GM12865 (cell line): Measurements from ENCODE around the gene ACER2.

Experiments
- DNase-seq: peaks from one replicate; pipeline ENCODE4 v3.0.0; 2010; ENCODE audit warnings: low read depth
- H3K4me3 ChIP-seq: 2 replicates; pipeline ENCODE4 v1.5.1; 2011; ENCODE audit warnings: mild to moderate bottlenecking, low read depth, low read length, control low read depth
- TF ChIP-seq, protein P1 (sequence below): IDR thresholded peaks from 2 replicates; pipeline ENCODE4 v1.5.1; 2011; ENCODE audit warnings: low read length, control low read depth, low read depth, inconsistent platforms; ENCODE audit not compliant: insufficient read depth; ENCODE audit errors: missing control alignments

The ACER2 gene

DNA sequence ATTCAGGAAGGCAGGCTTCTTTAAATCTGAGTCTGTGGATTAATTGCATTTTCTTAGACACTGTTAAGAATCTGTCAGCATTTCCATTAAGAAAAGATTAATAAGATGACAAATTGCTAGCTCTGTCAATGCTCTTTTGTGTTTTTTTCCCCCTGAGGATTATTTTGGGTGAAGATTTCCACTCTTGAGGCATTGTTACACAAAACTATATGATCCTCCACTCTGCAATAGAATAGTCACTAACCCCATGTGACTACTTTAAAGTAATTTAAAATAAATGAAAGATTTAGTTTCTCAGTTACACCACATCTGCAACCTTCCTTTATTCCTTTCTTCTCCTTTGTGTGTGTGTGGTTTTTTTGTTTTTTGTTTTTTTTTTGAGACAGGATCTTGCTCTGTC lies 82.0 kb downstream of the ACER2 start:
- no peak for DNase-seq
- TF ChIP-seq, protein P1, sequence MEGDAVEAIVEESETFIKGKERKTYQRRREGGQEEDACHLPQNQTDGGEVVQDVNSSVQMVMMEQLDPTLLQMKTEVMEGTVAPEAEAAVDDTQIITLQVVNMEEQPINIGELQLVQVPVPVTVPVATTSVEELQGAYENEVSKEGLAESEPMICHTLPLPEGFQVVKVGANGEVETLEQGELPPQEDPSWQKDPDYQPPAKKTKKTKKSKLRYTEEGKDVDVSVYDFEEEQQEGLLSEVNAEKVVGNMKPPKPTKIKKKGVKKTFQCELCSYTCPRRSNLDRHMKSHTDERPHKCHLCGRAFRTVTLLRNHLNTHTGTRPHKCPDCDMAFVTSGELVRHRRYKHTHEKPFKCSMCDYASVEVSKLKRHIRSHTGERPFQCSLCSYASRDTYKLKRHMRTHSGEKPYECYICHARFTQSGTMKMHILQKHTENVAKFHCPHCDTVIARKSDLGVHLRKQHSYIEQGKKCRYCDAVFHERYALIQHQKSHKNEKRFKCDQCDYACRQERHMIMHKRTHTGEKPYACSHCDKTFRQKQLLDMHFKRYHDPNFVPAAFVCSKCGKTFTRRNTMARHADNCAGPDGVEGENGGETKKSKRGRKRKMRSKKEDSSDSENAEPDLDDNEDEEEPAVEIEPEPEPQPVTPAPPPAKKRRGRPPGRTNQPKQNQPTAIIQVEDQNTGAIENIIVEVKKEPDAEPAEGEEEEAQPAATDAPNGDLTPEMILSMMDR, result no peak
- no peak overlapping the region for H3K4me3 ChIP-seq

DNA sequence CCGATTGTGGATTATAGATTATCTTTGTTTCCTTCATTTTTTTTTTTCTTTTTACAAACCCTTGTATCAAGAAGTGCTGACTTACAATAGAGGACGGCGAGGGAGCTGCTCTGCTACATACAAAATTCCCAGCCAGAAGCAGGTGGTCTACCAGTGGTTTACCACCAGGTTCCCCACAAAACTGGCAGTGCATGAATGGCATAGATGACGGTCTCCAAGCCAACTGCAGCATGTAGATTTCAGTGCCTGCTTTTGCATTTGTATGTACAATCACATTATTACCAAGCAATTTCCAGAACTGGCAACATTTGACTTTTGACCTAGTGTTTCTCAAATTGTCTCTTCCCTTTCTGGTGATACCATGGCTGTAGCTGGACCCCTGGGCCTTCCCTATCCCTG lies 84.0 kb downstream of the ACER2 start:
- no peak overlapping the region for H3K4me3 ChIP-seq
- TF ChIP-seq, protein P1, result no peak
- DNase-seq, result no peak

DNA sequence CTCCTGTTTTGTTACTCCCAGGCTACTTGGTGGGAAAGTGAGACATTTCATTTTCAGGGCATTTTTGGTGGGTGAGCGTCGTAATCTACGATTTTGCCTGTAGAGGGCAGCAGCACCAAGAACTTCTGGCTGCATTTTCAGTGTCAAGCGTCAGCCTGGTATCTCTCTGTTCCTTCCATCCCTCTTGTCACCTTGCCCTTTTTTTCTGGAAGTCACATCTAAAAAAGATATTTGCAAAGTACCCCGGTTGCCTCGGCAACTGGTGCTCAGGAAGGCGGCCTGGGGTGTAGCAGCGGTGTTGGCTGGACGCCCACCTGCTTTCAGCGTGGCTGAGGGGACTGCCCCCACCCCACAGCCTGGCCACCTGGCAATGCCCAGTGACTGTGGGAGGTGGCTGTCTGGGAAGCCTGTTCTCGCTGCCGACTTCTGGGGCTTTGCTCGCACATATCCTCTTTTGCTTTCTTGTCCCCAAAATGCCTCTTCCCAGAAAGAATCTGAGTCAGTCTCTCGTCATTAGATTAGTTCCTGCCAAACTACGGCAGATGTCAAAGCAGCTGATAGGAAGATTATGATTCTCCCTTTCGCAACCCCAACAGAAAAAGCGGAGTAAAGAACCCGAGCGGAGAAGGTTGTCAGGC lies 84.5 kb downstream of the ACER2 start:
- H3K4me3 ChIP-seq, result no peak overlapping the region
- peak; percentile 58 for DNase-seq
- TF ChIP-seq, protein P1, result peak; percentile 71

DNA sequence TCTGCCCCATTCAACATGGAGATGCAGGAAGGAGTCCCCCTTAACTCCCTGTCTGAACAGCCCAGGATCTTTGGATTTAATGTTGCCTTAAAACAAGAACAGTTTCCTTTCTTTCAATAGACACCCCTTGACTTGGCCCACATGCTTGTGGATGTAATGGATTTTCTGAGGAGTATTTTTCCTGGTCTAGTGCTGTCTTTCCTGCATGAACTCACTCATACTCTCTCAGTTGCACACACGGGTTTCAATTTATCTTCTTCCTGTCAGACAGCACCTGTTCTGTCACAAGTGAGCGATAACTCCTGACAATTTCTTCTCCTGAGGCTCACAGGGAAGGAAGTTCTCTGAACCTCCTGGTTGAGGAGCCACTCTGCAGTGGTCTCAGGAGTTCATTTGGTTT lies 85.1 kb downstream of the ACER2 start:
- TF ChIP-seq, protein P1, result no peak
- no peak overlapping the region for H3K4me3 ChIP-seq
- no peak for DNase-seq

DNA sequence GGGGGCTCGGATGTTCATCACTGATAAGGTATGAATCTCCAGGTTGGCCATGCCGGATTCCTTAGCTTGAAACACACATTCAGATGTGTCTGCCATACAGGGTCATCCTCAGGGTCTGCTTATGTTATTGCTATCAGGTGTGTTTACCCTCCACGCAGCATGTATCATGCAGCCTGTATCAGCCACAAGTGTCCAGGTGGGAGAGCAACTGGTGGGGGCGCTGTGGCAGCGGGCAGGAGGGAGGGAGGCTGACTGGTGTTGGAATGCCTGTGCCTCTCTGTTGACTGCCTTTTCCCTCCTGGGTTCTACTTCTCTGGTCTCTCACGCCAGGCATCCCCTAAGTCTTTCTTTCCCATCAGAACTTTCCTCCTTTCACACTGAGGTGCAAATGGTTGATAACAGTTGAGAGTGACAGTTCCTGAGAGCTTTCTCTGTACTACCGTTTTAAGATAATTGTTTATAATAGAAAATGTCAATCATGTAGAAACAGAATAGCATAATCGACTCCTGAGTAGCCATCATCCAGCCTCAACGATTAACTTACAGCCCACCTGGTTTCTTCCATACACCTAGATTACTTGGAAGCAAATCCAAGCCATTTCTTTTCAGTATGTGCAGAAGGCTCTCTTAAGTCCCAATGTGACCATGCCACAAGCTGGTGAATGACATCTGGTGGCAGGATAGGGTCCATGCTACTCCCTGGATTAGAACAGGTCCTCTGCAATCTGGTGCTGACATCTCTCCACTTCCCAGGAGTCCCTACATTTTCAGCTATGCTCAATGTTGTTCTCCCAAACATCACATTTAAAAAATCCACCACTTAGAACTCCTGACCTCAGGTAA lies 86.6 kb downstream of the ACER2 start:
- DNase-seq, result no peak
- TF ChIP-seq, protein P1, result no peak
- no peak overlapping the region for H3K4me3 ChIP-seq

DNA sequence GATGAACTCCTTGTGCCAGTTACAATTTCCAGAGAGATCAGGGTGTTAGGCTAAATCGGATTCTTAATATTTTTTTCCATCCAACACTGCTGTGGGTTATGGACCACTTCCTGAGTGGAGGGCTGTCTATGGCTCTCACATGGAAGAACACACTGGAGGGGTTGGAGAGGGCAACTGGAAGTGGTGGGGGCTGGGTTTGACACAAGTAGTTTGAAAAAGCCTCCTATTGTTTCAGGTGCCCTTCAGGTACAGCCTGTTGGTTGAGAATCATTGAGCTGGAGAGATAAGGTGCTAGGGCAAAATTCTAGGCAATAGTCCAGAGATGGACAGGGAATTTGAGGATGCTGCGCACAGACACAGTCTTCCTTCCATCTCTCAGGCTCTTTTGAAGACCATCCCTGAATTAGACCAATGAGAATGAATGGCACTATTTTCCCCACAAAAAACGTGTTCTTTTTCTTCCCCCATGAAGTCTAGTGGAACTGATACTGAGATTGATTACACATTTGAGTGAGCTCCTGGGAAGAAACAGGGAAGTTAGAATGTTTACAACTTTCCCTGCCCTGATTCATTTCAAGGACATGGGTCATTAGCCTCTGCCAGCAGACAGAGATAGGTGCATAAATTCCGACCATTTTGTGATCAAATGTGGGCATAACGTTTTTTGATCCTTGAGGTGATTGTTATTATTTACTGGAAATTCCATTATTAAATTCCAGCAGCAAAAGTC lies 87.7 kb downstream of the ACER2 start:
- DNase-seq, result no peak
- no peak overlapping the region for H3K4me3 ChIP-seq
- TF ChIP-seq, protein P1, result no peak
